WTC11 (cell line): ENCODE measurements around the gene CTNNA2. TPM values are rescaled to one million over a fixed set of nuclear protein-coding genes. Genes with fewer than 3 reads are reported as not detected.

Experiments used
- ATAC-seq: fragments of 200-7000 bp; cut with Tn5 transposase; 2 replicates; pipeline ENCODE4 v1.10.0; 2021; ENCODE audit warnings: mild to moderate bottlenecking, moderate library complexity
- CTCF ChIA-PET: fragments of 300-600 bp; sonication (Branson Sonifier 250); formaldehyde crosslinking; loops from one replicate; lab custom pipeline; 2021; ENCODE audit warnings: antibody characterized with exemption; lab: Charles Lee
- POLR2A ChIA-PET: fragments of 350-600 bp; sonication (Branson Sonifier 250); formaldehyde crosslinking; loops from one replicate; lab custom pipeline; 2021; ENCODE audit warnings: antibody characterized with exemption; lab: Charles Lee
- DNase-seq: peaks from one replicate; pipeline ENCODE4 v3.0.0; 2021; ENCODE audit warnings: low spot score
- H3K27ac Mint-ChIP-seq: 2 replicates; pipeline ENCODE4 v1.8.0; 2021; ENCODE audit warnings: mixed read lengths
- H3K27me3 Mint-ChIP-seq: 2 replicates; pipeline ENCODE4 v1.8.0; 2021; ENCODE audit warnings: low read depth, mild to moderate bottlenecking, moderate library complexity, mixed read lengths
- H3K36me3 Mint-ChIP-seq: 2 replicates; pipeline ENCODE4 v1.8.0; 2021; ENCODE audit warnings: mixed read lengths
- H3K4me1 Mint-ChIP-seq: 2 replicates; pipeline ENCODE4 v1.8.0; 2022; ENCODE audit warnings: mixed read lengths
- H3K4me3 Mint-ChIP-seq: 2 replicates; pipeline ENCODE4 v1.8.0; 2021; ENCODE audit warnings: mild to moderate bottlenecking, moderate library complexity, mixed read lengths
- H3K9me3 Mint-ChIP-seq: 2 replicates; pipeline ENCODE4 v1.8.0; 2021; ENCODE audit warnings: mixed read lengths
- ARID4B ChIP-seq: sonication (generic); formaldehyde crosslinking; IDR thresholded peaks from 2 replicates; pipeline ENCODE4 v1.8.0; 2023; ENCODE audit warnings: missing genetic modification reagents, mild to moderate bottlenecking, borderline replicate concordance
- ATF6 ChIP-seq: sonication (generic); formaldehyde crosslinking; IDR thresholded peaks from 2 replicates; pipeline ENCODE4 v1.8.1; 2023; ENCODE audit warnings: mild to moderate bottlenecking, missing genetic modification reagents
- E2F1 ChIP-seq: sonication (generic); formaldehyde crosslinking; IDR thresholded peaks from 2 replicates; pipeline ENCODE4 v1.8.0; 2022; ENCODE audit warnings: mild to moderate bottlenecking, missing genetic modification reagents
- FOXJ3 ChIP-seq: sonication (generic); formaldehyde crosslinking; IDR thresholded peaks from 2 replicates; pipeline ENCODE4 v1.9.0; 2021; ENCODE audit warnings: missing genetic modification reagents, mild to moderate bottlenecking, borderline replicate concordance
- GRHL2 ChIP-seq: fragments of 250-450 bp; sonication (Bioruptor Pico); IDR thresholded peaks from 2 replicates; pipeline ENCODE4 v1.8.0; 2022; ENCODE audit warnings: mild to moderate bottlenecking, moderate library complexity; ENCODE audit not compliant: insufficient replicate concordance, severe bottlenecking
- HMGA2 ChIP-seq: fragments of 250-450 bp; sonication (Bioruptor Pico); IDR thresholded peaks from 2 replicates; pipeline ENCODE4 v1.4.0; 2021; ENCODE audit warnings: mild to moderate bottlenecking, moderate library complexity
- HMGXB4 ChIP-seq: sonication (generic); formaldehyde crosslinking; IDR thresholded peaks from 2 replicates; pipeline ENCODE4 v1.8.1; 2023; ENCODE audit warnings: mild to moderate bottlenecking, moderate library complexity, missing genetic modification reagents
- KAT7 ChIP-seq: sonication (generic); formaldehyde crosslinking; IDR thresholded peaks from 2 replicates; pipeline ENCODE4 v1.8.1; 2023; ENCODE audit warnings: missing genetic modification reagents, mild to moderate bottlenecking, borderline replicate concordance
- RORB ChIP-seq: fragments of 250-450 bp; sonication (Bioruptor Pico); IDR thresholded peaks from 2 replicates; pipeline ENCODE4 v1.9.0; 2021; ENCODE audit warnings: mild to moderate bottlenecking
- ZNF138 ChIP-seq: sonication (generic); formaldehyde crosslinking; conservative IDR thresholded peaks from 2 replicates; pipeline ENCODE4 v1.8.1; 2022; ENCODE audit warnings: mild to moderate bottlenecking, moderate library complexity, missing genetic modification reagents
- ZNF219 ChIP-seq: sonication (generic); formaldehyde crosslinking; IDR thresholded peaks from 2 replicates; pipeline ENCODE4 v1.8.0; 2023; ENCODE audit warnings: missing genetic modification reagents, mild to moderate bottlenecking, borderline replicate concordance
- ZNF263 ChIP-seq: sonication (generic); formaldehyde crosslinking; IDR thresholded peaks from 2 replicates; pipeline ENCODE4 v1.8.1; 2022; ENCODE audit warnings: low read depth, mild to moderate bottlenecking, moderate library complexity, missing genetic modification reagents
- ZNF396 ChIP-seq: fragments of 250-450 bp; sonication (Bioruptor Pico); IDR thresholded peaks from 2 replicates; pipeline ENCODE4 v1.8.0; 2021; ENCODE audit warnings: mild to moderate bottlenecking, moderate library complexity, borderline replicate concordance
- ZNF416 ChIP-seq: fragments of 250-450 bp; sonication (Bioruptor Pico); IDR thresholded peaks from 2 replicates; pipeline ENCODE4 v1.9.0; 2021; ENCODE audit warnings: mild to moderate bottlenecking, inconsistent platforms
- ZNF423 ChIP-seq: fragments of 250-450 bp; sonication (Bioruptor Pico); IDR thresholded peaks from 2 replicates; pipeline ENCODE4 v2.1.2; 2022; ENCODE audit warnings: mild to moderate bottlenecking, moderate library complexity
- ZNF532 ChIP-seq: fragments of 250-450 bp; sonication (Bioruptor Pico); IDR thresholded peaks from 2 replicates; pipeline ENCODE4 v1.9.0; 2021; ENCODE audit warnings: mild to moderate bottlenecking, borderline replicate concordance
- ZNF671 ChIP-seq: fragments of 250-450 bp; sonication (Bioruptor Pico); IDR thresholded peaks from 2 replicates; pipeline ENCODE4 v1.8.0; 2021; ENCODE audit warnings: mild to moderate bottlenecking
- total RNA-seq: library from RNA; stranded (reverse); gene quantifications from 3 replicates; pipeline ENCODE4 v1.2.3, GENCODE V29; 2021

The CTNNA2 gene
- total RNA-seq, 1 experiment from 2014 or later: 3.8 TPM

GRCh38 chr2:79585701-79586433 is 73.0 kb downstream of the CTNNA2 start (continued):
- TF ChIP-seq ZNF532 (no peak), ZNF423 (CRISPR knock-in tag) (no peak), KAT7 (CRISPR knock-in tag) (no peak)

GRCh38 chr2:79591281-79591680 is 78.4 kb downstream of the CTNNA2 start:
- TF ChIP-seq ZNF671 (CRISPR knock-in tag) (no peak), ATF6 (CRISPR knock-in tag) (no peak), HMGA2 (CRISPR knock-in tag) (no peak), E2F1 (CRISPR knock-in tag) (no peak), ZNF416 (CRISPR knock-in tag) (no peak), HMGXB4 (CRISPR knock-in tag) (no peak), ZNF263 (no peak), GRHL2 (CRISPR knock-in tag) (no peak), ZNF219 (CRISPR knock-in tag) (no peak), FOXJ3 (no peak)
- Mint-ChIP-seq H3K36me3 (no peaks in the 10 kb centered on the region), H3K27ac (no peak overlapping the region), H3K4me1 (peaks cover 18% of the 10 kb centered on the region), H3K27me3 (no peaks in the 10 kb centered on the region), H3K9me3 (no peaks in the 10 kb centered on the region), H3K4me3 (no peak overlapping the region)
- ChIA-PET POLR2A (no interaction called here), CTCF (no interaction called here)
- DNase-seq: no peak
- ATAC-seq: no peak

GRCh38 chr2:79593237-79593867 is 80.5 kb downstream of the CTNNA2 start:
- Mint-ChIP-seq H3K9me3 (peaks cover 7% of the 10 kb centered on the region; the same call in 1 of the 2 replicates), H3K4me3 (no peak overlapping the region), H3K4me1 (peaks cover 18% of the 10 kb centered on the region), H3K36me3 (peaks cover 1% of the 10 kb centered on the region; the same call in 1 of the 2 replicates), H3K27ac (no peak overlapping the region), H3K27me3 (no peaks in the 10 kb centered on the region)
- CTCF ChIA-PET: no interaction called here
- ATAC-seq (no peak), DNase-seq (no peak)
- POLR2A ChIA-PET: no interaction called here
- TF ChIP-seq RORB (no peak), ZNF396 (no peak), ZNF138 (CRISPR knock-in tag) (no peak), ZNF423 (CRISPR knock-in tag) (no peak), ARID4B (CRISPR knock-in tag) (no peak), ZNF219 (CRISPR knock-in tag) (no peak)
